ENCODE data around the gene B4GALNT3. TPM values are rescaled to one million over a fixed set of nuclear protein-coding genes. Genes with fewer than 3 reads are reported as not detected.

Gene B4GALNT3
- 30.8 TPM for polyA plus RNA-seq (2012; ENCODE audit: insufficient read length, low read depth)

GRCh38 chr12:459430-460258 lies at the start of gene B4GALNT3:
TSS of gene B4GALNT3 (plus strand) at chr12:459939. CDS start at chr12:460377, 438 bp downstream.
- TF ChIP-seq FOXP2 (optimal IDR thresholded peaks at IDR 0.05; ENCODE audit: borderline replicate concordance, extremely low read depth, extremely low read length, insufficient read depth), result no peak
- TF ChIP-seq SIN3A (IDR thresholded peaks at IDR 0.05; ENCODE audit: borderline replicate concordance, insufficient read depth, low read length), result no peak
- no peak for TF ChIP-seq POLR2AphosphoS5 (IDR thresholded peaks at IDR 0.05; ENCODE audit: low read depth, low read length)
- TF ChIP-seq REST (IDR thresholded peaks at IDR 0.05; ENCODE audit: insufficient read depth in 1 of 2, low read depth in 2 of 2, low read length in 2 of 2), result no peak
- TF ChIP-seq TAF1 (IDR thresholded peaks at IDR 0.05; ENCODE audit: borderline replicate concordance, insufficient read depth, low read length), result no peak

DNA sequence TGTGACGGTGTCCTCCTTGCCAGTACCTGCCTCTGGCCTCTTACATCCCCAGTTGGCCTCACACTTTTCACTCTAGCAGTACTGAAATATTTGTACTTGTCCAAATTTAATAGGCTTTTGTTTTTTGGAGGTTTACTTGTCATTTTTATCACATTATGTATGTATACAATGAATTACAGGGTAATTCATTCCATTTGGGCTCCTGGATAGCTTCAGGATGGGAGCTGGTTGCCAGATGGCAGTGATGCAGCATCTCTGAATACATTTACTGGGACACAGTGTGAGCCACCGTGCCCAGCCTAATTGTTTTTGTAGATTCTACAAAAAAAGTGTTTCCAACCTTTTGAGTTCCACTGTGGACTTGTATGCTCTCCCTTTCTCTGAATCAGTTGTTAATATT lies 44.9 kb upstream of the B4GALNT3 start:
- TF ChIP-seq POLR2AphosphoS5 (IDR thresholded peaks at IDR 0.05; ENCODE audit: low read depth, low read length), result no peak
- TF ChIP-seq FOXP2 (optimal IDR thresholded peaks at IDR 0.05; ENCODE audit: borderline replicate concordance, extremely low read depth, extremely low read length, insufficient read depth), result no peak
- TF ChIP-seq SIN3A (IDR thresholded peaks at IDR 0.05; ENCODE audit: borderline replicate concordance, insufficient read depth, low read length), result no peak
- no peak for TF ChIP-seq TAF1 (IDR thresholded peaks at IDR 0.05; ENCODE audit: borderline replicate concordance, insufficient read depth, low read length)
- TF ChIP-seq REST (IDR thresholded peaks at IDR 0.05; ENCODE audit: insufficient read depth in 1 of 2, low read depth in 2 of 2, low read length in 2 of 2), result no peak

GRCh38 chr12:418432-418831 lies 41.3 kb upstream of the B4GALNT3 start:
- TF ChIP-seq POLR2AphosphoS5 (IDR thresholded peaks at IDR 0.05; ENCODE audit: low read depth, low read length) (no peak), SIN3A (IDR thresholded peaks at IDR 0.05; ENCODE audit: borderline replicate concordance, insufficient read depth, low read length) (no peak), FOXP2 (optimal IDR thresholded peaks at IDR 0.05; ENCODE audit: borderline replicate concordance, extremely low read depth, extremely low read length, insufficient read depth) (no peak), TAF1 (IDR thresholded peaks at IDR 0.05; ENCODE audit: borderline replicate concordance, insufficient read depth, low read length) (no peak), REST (IDR thresholded peaks at IDR 0.05; ENCODE audit: insufficient read depth in 1 of 2, low read depth in 2 of 2, low read length in 2 of 2) (no peak)

DNA sequence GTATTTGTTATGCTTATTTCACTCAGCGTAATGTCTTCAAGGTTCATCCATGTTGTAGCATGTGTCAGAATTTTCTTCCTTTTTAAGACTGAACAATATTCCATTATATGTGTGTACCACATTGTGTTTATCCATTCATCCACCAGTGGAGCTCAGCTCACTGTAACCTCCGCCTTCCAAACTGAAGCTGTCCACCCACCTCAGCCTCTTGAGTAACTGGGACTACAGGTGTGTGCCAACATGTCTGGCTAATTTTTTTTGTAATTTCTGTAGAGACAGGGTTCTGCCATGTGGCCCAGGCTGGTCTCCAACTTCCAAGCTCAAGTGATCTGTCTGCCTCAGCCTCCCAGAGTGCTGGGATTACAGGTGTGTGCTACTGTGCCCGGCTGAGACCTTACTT lies 37.2 kb upstream of the B4GALNT3 start:
- TF ChIP-seq SIN3A (IDR thresholded peaks at IDR 0.05; ENCODE audit: borderline replicate concordance, insufficient read depth, low read length), result no peak
- TF ChIP-seq POLR2AphosphoS5 (IDR thresholded peaks at IDR 0.05; ENCODE audit: low read depth, low read length), result no peak
- TF ChIP-seq REST (IDR thresholded peaks at IDR 0.05; ENCODE audit: insufficient read depth in 1 of 2, low read depth in 2 of 2, low read length in 2 of 2), result no peak
- TF ChIP-seq TAF1 (IDR thresholded peaks at IDR 0.05; ENCODE audit: borderline replicate concordance, insufficient read depth, low read length), result no peak
- TF ChIP-seq FOXP2 (optimal IDR thresholded peaks at IDR 0.05; ENCODE audit: borderline replicate concordance, extremely low read depth, extremely low read length, insufficient read depth), result no peak

Data from PFSK-1 (cell line).